Body of pancreas (tissue), 4 donors: ENCODE measurements around the gene SLC26A8. TPM values are rescaled to one million over a fixed set of nuclear protein-coding genes. Genes with fewer than 3 reads are reported as not detected.

Experiments
- ATAC-seq: fragments of 150-250 bp; one replicate; pipeline ENCODE4 v1.9.1; 2016
- DNase-seq, 4 donors: peaks; one replicate each; pipeline ENCODE4 v3.0.0-alpha.2; 2019
- H3K27ac ChIP-seq, 4 donors: fragments of 200-600 bp; sonication (generic); 1 replicate in 3 of 4; 2 replicates in 1 of 4; pipeline versions ENCODE4 v1.5.1 to v1.6.1; 2016 to 2019; ENCODE audit warnings: mild to moderate bottlenecking in 1 of 4, mixed read lengths in 1 of 4, moderate library complexity in 1 of 4
- H3K27me3 ChIP-seq, 2 donors: fragments of 200-600 bp; sonication (generic); one replicate each; pipeline ENCODE4 v1.6.0; 2016; ENCODE audit warnings: mild to moderate bottlenecking in 1 of 2
- H3K36me3 ChIP-seq, 2 donors: fragments of 200-600 bp; sonication (generic); replicated peaks in 1 of 2; 2 replicates each; pipeline ENCODE4 v1.5.1; 2016; ENCODE audit warnings: low read depth in 2 of 2; ENCODE audit not compliant: insufficient read depth in 1 of 2
- H3K4me1 ChIP-seq: fragments of 200-600 bp; sonication (generic); one replicate; pipeline ENCODE4 v1.6.0; 2016
- H3K4me3 ChIP-seq, 2 donors: fragments of 200-600 bp; sonication (generic); 1 replicate in 1 of 2; 2 replicates in 1 of 2; pipeline ENCODE4 v1.5.1; 2016 to 2019
- H3K9me3 ChIP-seq, 3 donors: fragments of 200-600 bp; sonication (generic); 1 replicate in 2 of 3; 2 replicates in 1 of 3; pipeline ENCODE4 v1.5.1; 2016
- POLR2A ChIP-seq, 3 donors: fragments of 450-650 bp; IDR thresholded peaks; one replicate each; pipeline ENCODE4 v1.6.1; 2016; ENCODE audit warnings: antibody characterized with exemption in 3 of 3, mild to moderate bottlenecking in 2 of 3
- WGBS, 2 donors: methylation state at CpG; one replicate each; pipeline ENCODE4 v1.1.5; 2017; 5-methylcytosine and 5-hydroxymethylcytosine counted together
- intact Hi-C: fragments of 100-400 bp; cut with DNase I; formaldehyde crosslinking; loops from one replicate; pipeline ENCODE4 v1.15.1; 2023
- total RNA-seq, 2 donors: library from RNA; depleted of rRNA; stranded (reverse); fragments of >200 nt; gene quantifications; one replicate each; pipeline ENCODE4 v1.1.0, GENCODE V29; 2016
- TF ChIP-seq, protein P1 (sequence below), 7 experiments: fragments of 450-650 bp in 4 of 7; fragments of 200-600 bp in 3 of 7; sonication (generic) in 3 of 7; IDR thresholded peaks; one replicate each; pipeline ENCODE4 v1.5.1; 2016 to 2019; ENCODE audit warnings: antibody characterized with exemption in 7 of 7

Gene SLC26A8
- total RNA-seq, 2 donors from 2014 or later, result not detected

- Histone ChIP-seq H3K4me1 (no peaks in the 10 kb centered on the region), H3K9me3 (no peaks in the 10 kb centered on the region), H3K4me3 (no peak overlapping the region), H3K36me3 (no peaks in the 10 kb centered on the region), H3K27me3 (no peaks in the 10 kb centered on the region), H3K27ac (no peak overlapping the region)
- DNase-seq (no peak), ATAC-seq (no peak)
- no peak for TF ChIP-seq POLR2A (IDR thresholded peaks at IDR 0.05)
- TF ChIP-seq, protein P1, sequence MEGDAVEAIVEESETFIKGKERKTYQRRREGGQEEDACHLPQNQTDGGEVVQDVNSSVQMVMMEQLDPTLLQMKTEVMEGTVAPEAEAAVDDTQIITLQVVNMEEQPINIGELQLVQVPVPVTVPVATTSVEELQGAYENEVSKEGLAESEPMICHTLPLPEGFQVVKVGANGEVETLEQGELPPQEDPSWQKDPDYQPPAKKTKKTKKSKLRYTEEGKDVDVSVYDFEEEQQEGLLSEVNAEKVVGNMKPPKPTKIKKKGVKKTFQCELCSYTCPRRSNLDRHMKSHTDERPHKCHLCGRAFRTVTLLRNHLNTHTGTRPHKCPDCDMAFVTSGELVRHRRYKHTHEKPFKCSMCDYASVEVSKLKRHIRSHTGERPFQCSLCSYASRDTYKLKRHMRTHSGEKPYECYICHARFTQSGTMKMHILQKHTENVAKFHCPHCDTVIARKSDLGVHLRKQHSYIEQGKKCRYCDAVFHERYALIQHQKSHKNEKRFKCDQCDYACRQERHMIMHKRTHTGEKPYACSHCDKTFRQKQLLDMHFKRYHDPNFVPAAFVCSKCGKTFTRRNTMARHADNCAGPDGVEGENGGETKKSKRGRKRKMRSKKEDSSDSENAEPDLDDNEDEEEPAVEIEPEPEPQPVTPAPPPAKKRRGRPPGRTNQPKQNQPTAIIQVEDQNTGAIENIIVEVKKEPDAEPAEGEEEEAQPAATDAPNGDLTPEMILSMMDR (IDR thresholded peaks at IDR 0.05), result no peak
- intact Hi-C loops, result no loop called here
- WGBS, 2 donors, result 88 to 94% methylated on average over 1 of the region's 1 CpG
Measured at GRCh38 chr6:35929601-35930000, 94.8 kb downstream of the SLC26A8 start.

GRCh38 chr6:35926509-35927215, 97.8 kb downstream of the SLC26A8 start:
- intact Hi-C loops, result no loop called here
- Histone ChIP-seq H3K27me3 (no peaks in the 10 kb centered on the region), H3K36me3 (no peaks in the 10 kb centered on the region), H3K4me3 (no peak overlapping the region), H3K4me1 (peaks cover 7% of the 10 kb centered on the region), H3K27ac (no peak overlapping the region), H3K9me3 (no peaks in the 10 kb centered on the region)
- 51 to 73% methylated on average over 2 of the region's 2 CpGs for WGBS, 2 donors
- DNase-seq (no peak), ATAC-seq (no peak)
- TF ChIP-seq, protein P1 (IDR thresholded peaks at IDR 0.05), result no peak
- TF ChIP-seq POLR2A (IDR thresholded peaks at IDR 0.05), result no peak

GRCh38 chr6:35925961-35926360, 98.5 kb downstream of the SLC26A8 start:
- Histone ChIP-seq H3K27me3 (no peaks in the 10 kb centered on the region), H3K27ac (no peak overlapping the region), H3K4me3 (no peak overlapping the region), H3K4me1 (peaks cover 12% of the 10 kb centered on the region), H3K9me3 (no peaks in the 10 kb centered on the region), H3K36me3 (no peaks in the 10 kb centered on the region)
- 86 to 90% methylated on average over 3 of the region's 3 CpGs for WGBS, 2 donors
- ATAC-seq (no peak), DNase-seq (no peak)
- intact Hi-C loops, result no loop called here
- TF ChIP-seq POLR2A (IDR thresholded peaks at IDR 0.05), result no peak
- TF ChIP-seq, protein P1 (IDR thresholded peaks at IDR 0.05), result no peak

DNA sequence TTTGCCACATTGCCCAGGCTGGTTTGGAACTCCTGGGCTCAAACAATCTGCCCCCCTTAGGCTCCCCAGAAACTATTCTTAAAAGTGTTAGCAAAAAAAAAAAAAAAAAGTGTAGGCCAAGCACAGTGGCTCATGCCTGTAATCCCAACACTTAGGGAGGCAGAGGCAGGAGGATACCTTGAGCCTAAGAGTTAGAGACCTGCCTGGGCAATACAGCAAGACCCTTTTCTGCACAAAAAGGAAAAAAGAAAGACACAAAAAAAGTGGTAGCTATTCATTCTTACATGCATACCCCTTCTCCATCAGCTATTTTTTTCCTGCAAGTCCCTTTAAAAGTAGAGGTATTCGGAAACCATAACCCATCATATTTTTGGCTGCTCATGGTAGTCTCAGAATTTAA, 100.3 kb downstream of the SLC26A8 start:
- 89 to 100% methylated on average over 1 of the region's 1 CpG for WGBS, 2 donors
- no peak overlapping the region for H3K27ac ChIP-seq
- intact Hi-C loops, result no loop called here

More for the DNA sequence above, 100.3 kb downstream of the SLC26A8 start:
- Histone ChIP-seq H3K27me3 (no peaks in the 10 kb centered on the region), H3K36me3 (no peaks in the 10 kb centered on the region), H3K4me1 (peaks cover 14% of the 10 kb centered on the region), H3K4me3 (no peak overlapping the region), H3K9me3 (no peaks in the 10 kb centered on the region)
- DNase-seq (no peak), ATAC-seq (no peak)
- TF ChIP-seq, protein P1 (IDR thresholded peaks at IDR 0.05), result no peak
- no peak for TF ChIP-seq POLR2A (IDR thresholded peaks at IDR 0.05)
